ENCODE results near the gene BICC1.

GRCh38 chr10:58665361-58665760, 152.7 kb downstream of the BICC1 start:
- no peak for TF ChIP-seq CTCF (IDR thresholded peaks at IDR 0.05)
- no peak for TF ChIP-seq POLR2A (IDR thresholded peaks at IDR 0.05)
- TF ChIP-seq EP300 (IDR thresholded peaks at IDR 0.05) = no peak
- no peak for TF ChIP-seq POLR2AphosphoS5 (IDR thresholded peaks at IDR 0.05)
